ENCODE data around the gene C3orf85.

Gene C3orf85

GRCh38 chr3:109154979-109155378 is 18.5 kb downstream of the C3orf85 start:
- no peak for DNase-seq

- DNase-seq, result no peak
Observed at GRCh38 chr3:109155828-109156227, 19.3 kb downstream of the C3orf85 start.

- no peak for DNase-seq
Observed at GRCh38 chr3:109161487-109162123, 25.1 kb downstream of the C3orf85 start.

- no peak for DNase-seq
Observed at GRCh38 chr3:109165905-109166304, 29.4 kb downstream of the C3orf85 start.

- no peak for DNase-seq
Observed at GRCh38 chr3:109171479-109171878, 35.0 kb downstream of the C3orf85 start.

GRCh38 chr3:109175411-109175810 is 38.9 kb downstream of the C3orf85 start:
- no peak for DNase-seq

- DNase-seq, result no peak
Observed at GRCh38 chr3:109176726-109177125, 40.2 kb downstream of the C3orf85 start.

- DNase-seq, result no peak
Observed at GRCh38 chr3:109177908-109178307, 41.4 kb downstream of the C3orf85 start.

GRCh38 chr3:109178708-109179107 is 42.2 kb downstream of the C3orf85 start:
- no peak for DNase-seq

GRCh38 chr3:109184726-109185125 is 48.2 kb downstream of the C3orf85 start:
- DNase-seq, result no peak

- DNase-seq, result no peak
Observed at GRCh38 chr3:109187390-109187789, 50.9 kb downstream of the C3orf85 start.

- DNase-seq, result no peak
Observed at GRCh38 chr3:109188741-109189140, 52.2 kb downstream of the C3orf85 start.

GRCh38 chr3:109191421-109191820 is 54.9 kb downstream of the C3orf85 start:
- no peak for DNase-seq

GRCh38 chr3:109195815-109196214 is 59.3 kb downstream of the C3orf85 start:
- no peak for DNase-seq
